Ishikawa (cell line): ENCODE results near the gene TIAM2.

Experiments
- CREB1 ChIP-seq: IDR thresholded peaks from 2 replicates; pipeline ENCODE4 v1.6.1; 2012; ENCODE audit warnings: low read depth
- EGR1 ChIP-seq: IDR thresholded peaks from 2 replicates; pipeline ENCODE4 v1.6.1; 2012
- EP300 ChIP-seq: IDR thresholded peaks from 2 replicates; pipeline ENCODE4 v1.6.1; 2012; ENCODE audit warnings: borderline replicate concordance
- FOXM1 ChIP-seq: IDR thresholded peaks from 2 replicates; pipeline ENCODE4 v1.6.1; 2012; ENCODE audit warnings: low read depth, borderline replicate concordance
- MAX ChIP-seq: IDR thresholded peaks from 2 replicates; pipeline ENCODE4 v1.6.1; 2012
- NFIC ChIP-seq: IDR thresholded peaks from 2 replicates; pipeline ENCODE4 v1.6.1; 2012
- RAD21 ChIP-seq: IDR thresholded peaks from 2 replicates; pipeline ENCODE4 v1.6.1; 2012; ENCODE audit warnings: low read depth
- REST ChIP-seq: IDR thresholded peaks from 2 replicates; pipeline ENCODE4 v1.6.1; 2012; ENCODE audit warnings: low read depth, mild to moderate bottlenecking
- TAF1 ChIP-seq: IDR thresholded peaks from 2 replicates; pipeline ENCODE4 v1.6.1; 2012; ENCODE audit warnings: low read depth, mild to moderate bottlenecking
- TCF12 ChIP-seq: IDR thresholded peaks from 2 replicates; pipeline ENCODE4 v1.6.1; 2012; ENCODE audit warnings: low read depth
- USF1 ChIP-seq: IDR thresholded peaks from 2 replicates; pipeline ENCODE4 v1.6.1; 2012
- YY1 ChIP-seq: IDR thresholded peaks from 2 replicates; pipeline ENCODE4 v1.6.1; 2012; ENCODE audit warnings: low read depth
- ZBTB7A ChIP-seq: IDR thresholded peaks from 2 replicates; pipeline ENCODE4 v1.6.1; 2012; ENCODE audit warnings: low read depth

- no peak for TF ChIP-seq YY1
- TF ChIP-seq EP300: no peak
- no peak for TF ChIP-seq ZBTB7A
- TF ChIP-seq TAF1: no peak
- TF ChIP-seq MAX: no peak
- TF ChIP-seq REST: no peak
- TF ChIP-seq NFIC: no peak
- no peak for TF ChIP-seq RAD21
- no peak for TF ChIP-seq EGR1
- TF ChIP-seq USF1: no peak
- TF ChIP-seq CREB1: no peak
- TF ChIP-seq FOXM1: no peak
- TF ChIP-seq TCF12: no peak
These were observed 279.4 kb downstream of the TIAM2 start for GRCh38 chr6:155274533-155274932.
